Ishikawa (cell line): ENCODE results near the gene LRBA.

Experiments used
- CEBPB ChIP-seq: IDR thresholded peaks from 2 replicates; pipeline ENCODE4 v1.6.1; 2012
- CREB1 ChIP-seq: IDR thresholded peaks from 2 replicates; pipeline ENCODE4 v1.6.1; 2012; ENCODE audit warnings: low read depth
- EGR1 ChIP-seq: IDR thresholded peaks from 2 replicates; pipeline ENCODE4 v1.6.1; 2012
- EP300 ChIP-seq: IDR thresholded peaks from 2 replicates; pipeline ENCODE4 v1.6.1; 2012; ENCODE audit warnings: borderline replicate concordance
- FOXM1 ChIP-seq: IDR thresholded peaks from 2 replicates; pipeline ENCODE4 v1.6.1; 2012; ENCODE audit warnings: low read depth, borderline replicate concordance
- MAX ChIP-seq: IDR thresholded peaks from 2 replicates; pipeline ENCODE4 v1.6.1; 2012
- NFIC ChIP-seq: IDR thresholded peaks from 2 replicates; pipeline ENCODE4 v1.6.1; 2012
- RAD21 ChIP-seq: IDR thresholded peaks from 2 replicates; pipeline ENCODE4 v1.6.1; 2012; ENCODE audit warnings: low read depth
- TAF1 ChIP-seq: IDR thresholded peaks from 2 replicates; pipeline ENCODE4 v1.6.1; 2012; ENCODE audit warnings: low read depth, mild to moderate bottlenecking
- TCF12 ChIP-seq: IDR thresholded peaks from 2 replicates; pipeline ENCODE4 v1.6.1; 2012; ENCODE audit warnings: low read depth
- TEAD4 ChIP-seq: IDR thresholded peaks from 2 replicates; pipeline ENCODE4 v1.6.1; 2012
- USF1 ChIP-seq: IDR thresholded peaks from 2 replicates; pipeline ENCODE4 v1.6.1; 2012
- YY1 ChIP-seq: IDR thresholded peaks from 2 replicates; pipeline ENCODE4 v1.6.1; 2012; ENCODE audit warnings: low read depth
- ZBTB7A ChIP-seq: IDR thresholded peaks from 2 replicates; pipeline ENCODE4 v1.6.1; 2012; ENCODE audit warnings: low read depth
- TF ChIP-seq, protein P1 (sequence below): IDR thresholded peaks from 2 replicates; pipeline ENCODE4 v1.6.1; 2012; ENCODE audit warnings: low read depth, mild to moderate bottlenecking

LRBA gene

GRCh38 chr4:150322646-150323045, 692.4 kb downstream of the LRBA start:
- no peak for TF ChIP-seq NFIC
- TF ChIP-seq TCF12 = no peak
- no peak for TF ChIP-seq YY1
- no peak for TF ChIP-seq ZBTB7A
- TF ChIP-seq USF1 = no peak
- no peak for TF ChIP-seq TAF1
- no peak for TF ChIP-seq EP300
- no peak for TF ChIP-seq CREB1
- TF ChIP-seq TEAD4 = no peak
- no peak for TF ChIP-seq CEBPB
- no peak for TF ChIP-seq MAX
- TF ChIP-seq, protein P1, sequence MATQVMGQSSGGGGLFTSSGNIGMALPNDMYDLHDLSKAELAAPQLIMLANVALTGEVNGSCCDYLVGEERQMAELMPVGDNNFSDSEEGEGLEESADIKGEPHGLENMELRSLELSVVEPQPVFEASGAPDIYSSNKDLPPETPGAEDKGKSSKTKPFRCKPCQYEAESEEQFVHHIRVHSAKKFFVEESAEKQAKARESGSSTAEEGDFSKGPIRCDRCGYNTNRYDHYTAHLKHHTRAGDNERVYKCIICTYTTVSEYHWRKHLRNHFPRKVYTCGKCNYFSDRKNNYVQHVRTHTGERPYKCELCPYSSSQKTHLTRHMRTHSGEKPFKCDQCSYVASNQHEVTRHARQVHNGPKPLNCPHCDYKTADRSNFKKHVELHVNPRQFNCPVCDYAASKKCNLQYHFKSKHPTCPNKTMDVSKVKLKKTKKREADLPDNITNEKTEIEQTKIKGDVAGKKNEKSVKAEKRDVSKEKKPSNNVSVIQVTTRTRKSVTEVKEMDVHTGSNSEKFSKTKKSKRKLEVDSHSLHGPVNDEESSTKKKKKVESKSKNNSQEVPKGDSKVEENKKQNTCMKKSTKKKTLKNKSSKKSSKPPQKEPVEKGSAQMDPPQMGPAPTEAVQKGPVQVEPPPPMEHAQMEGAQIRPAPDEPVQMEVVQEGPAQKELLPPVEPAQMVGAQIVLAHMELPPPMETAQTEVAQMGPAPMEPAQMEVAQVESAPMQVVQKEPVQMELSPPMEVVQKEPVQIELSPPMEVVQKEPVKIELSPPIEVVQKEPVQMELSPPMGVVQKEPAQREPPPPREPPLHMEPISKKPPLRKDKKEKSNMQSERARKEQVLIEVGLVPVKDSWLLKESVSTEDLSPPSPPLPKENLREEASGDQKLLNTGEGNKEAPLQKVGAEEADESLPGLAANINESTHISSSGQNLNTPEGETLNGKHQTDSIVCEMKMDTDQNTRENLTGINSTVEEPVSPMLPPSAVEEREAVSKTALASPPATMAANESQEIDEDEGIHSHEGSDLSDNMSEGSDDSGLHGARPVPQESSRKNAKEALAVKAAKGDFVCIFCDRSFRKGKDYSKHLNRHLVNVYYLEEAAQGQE = no peak
- no peak for TF ChIP-seq FOXM1
- no peak for TF ChIP-seq RAD21
- TF ChIP-seq EGR1 = no peak

GRCh38 chr4:150321113-150321512, 694.0 kb downstream of the LRBA start:
- TF ChIP-seq ZBTB7A = no peak
- no peak for TF ChIP-seq CEBPB
- TF ChIP-seq YY1 = no peak
- TF ChIP-seq EP300 = no peak
- TF ChIP-seq MAX = no peak
- TF ChIP-seq NFIC = no peak
- TF ChIP-seq FOXM1 = no peak
- TF ChIP-seq RAD21 = no peak
- no peak for TF ChIP-seq USF1
- no peak for TF ChIP-seq EGR1

DNA sequence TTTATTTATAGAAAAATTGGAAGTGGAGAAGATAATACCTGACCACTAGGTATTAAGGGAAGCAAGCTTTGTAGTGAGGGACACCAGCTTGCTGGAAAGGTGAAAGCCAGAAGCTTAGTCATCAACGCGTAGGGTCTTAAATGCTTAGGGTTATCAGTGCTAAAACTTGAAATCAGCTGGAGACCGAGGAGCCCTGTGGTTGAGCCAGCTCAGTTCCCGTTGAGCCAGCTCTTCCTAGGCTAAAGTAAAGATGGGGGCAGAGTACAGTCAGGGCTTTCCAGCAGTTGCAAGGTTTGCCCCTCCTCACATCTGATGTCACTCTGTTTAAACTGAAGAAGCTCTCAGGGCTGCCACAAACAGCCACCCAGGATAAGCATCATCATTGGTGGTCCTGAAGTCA, 696.1 kb downstream of the LRBA start:
- TF ChIP-seq ZBTB7A (no peak), EP300 (no peak), TCF12 (no peak), EGR1 (no peak), NFIC (no peak), CREB1 (no peak), MAX (no peak), TEAD4 (no peak), FOXM1 (no peak), USF1 (no peak), CEBPB (no peak)

DNA sequence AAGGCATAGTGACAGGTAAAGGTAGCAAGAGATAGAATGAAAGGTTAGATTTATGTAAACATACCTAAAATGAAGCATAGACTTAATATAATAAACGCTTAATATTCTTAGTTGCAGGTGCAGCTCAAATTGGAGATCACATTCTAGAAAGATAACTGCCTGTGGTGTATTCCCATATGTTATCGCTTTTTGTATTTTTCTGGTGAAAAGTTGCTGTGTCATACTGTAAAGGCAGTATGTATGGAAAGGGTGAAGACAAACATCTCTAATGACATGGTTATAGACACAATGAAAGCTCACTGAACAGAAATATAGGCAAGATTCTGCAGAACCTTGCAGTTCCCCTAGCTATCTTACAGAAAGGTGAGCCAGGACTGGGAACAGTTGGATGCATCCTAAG, 696.6 kb downstream of the LRBA start:
- TF ChIP-seq EGR1 = no peak
- TF ChIP-seq TCF12 = no peak
- no peak for TF ChIP-seq FOXM1
- TF ChIP-seq RAD21 = no peak
- TF ChIP-seq CEBPB = no peak
- no peak for TF ChIP-seq USF1
- no peak for TF ChIP-seq ZBTB7A
- TF ChIP-seq YY1 = no peak
- no peak for TF ChIP-seq EP300
- no peak for TF ChIP-seq TEAD4
- no peak for TF ChIP-seq TAF1
- no peak for TF ChIP-seq CREB1
- no peak for TF ChIP-seq NFIC

- TF ChIP-seq CREB1 (no peak), TAF1 (no peak), TCF12 (no peak)
Observed at GRCh38 chr4:150316332-150317205, 698.5 kb downstream of the LRBA start.

DNA sequence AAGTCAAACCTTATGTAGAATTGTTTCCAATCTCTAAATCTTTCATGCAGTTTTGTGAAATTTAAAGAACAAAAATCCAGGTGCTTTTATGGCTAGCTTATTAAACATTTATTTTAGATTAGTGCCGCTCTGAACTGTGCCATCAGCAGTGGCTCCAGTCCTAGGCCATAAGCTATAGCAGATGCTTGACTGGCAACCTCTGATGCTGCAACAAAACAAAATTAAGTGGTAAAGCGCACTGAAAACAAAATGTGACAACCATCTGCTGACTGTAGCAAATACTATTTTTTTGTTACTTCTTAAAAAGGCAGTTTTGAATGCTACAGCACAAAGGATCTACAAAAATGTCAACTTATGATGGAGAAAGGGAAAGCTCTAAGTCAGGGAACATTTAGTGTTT, 699.4 kb downstream of the LRBA start:
- no peak for TF ChIP-seq EGR1
- no peak for TF ChIP-seq EP300
- TF ChIP-seq MAX = no peak
- no peak for TF ChIP-seq YY1
- no peak for TF ChIP-seq CREB1
- no peak for TF ChIP-seq NFIC
- no peak for TF ChIP-seq TEAD4
- TF ChIP-seq ZBTB7A = no peak
- no peak for TF ChIP-seq USF1
- TF ChIP-seq, protein P1 = no peak
- TF ChIP-seq RAD21 = no peak
- TF ChIP-seq TCF12 = no peak
- no peak for TF ChIP-seq FOXM1
